HG02623 (cell line): ENCODE results near the gene PEPD.
A peak's percentile ranks its signal among the peaks of the same experiment; 100 is the strongest.
"Not testable (repeated sequence)": the region's sequence is repeated elsewhere in the genome, so short reads cannot be mapped to it uniquely, and the experiment has no call there.

Experiments
- ATAC-seq: cut with Tn5 transposase; IDR thresholded peaks from one replicate; pipeline ENCODE4 v1.9.1; 2021; ENCODE audit warnings: moderate library complexity; ENCODE audit not compliant: unreplicated experiment

Gene PEPD

DNA sequence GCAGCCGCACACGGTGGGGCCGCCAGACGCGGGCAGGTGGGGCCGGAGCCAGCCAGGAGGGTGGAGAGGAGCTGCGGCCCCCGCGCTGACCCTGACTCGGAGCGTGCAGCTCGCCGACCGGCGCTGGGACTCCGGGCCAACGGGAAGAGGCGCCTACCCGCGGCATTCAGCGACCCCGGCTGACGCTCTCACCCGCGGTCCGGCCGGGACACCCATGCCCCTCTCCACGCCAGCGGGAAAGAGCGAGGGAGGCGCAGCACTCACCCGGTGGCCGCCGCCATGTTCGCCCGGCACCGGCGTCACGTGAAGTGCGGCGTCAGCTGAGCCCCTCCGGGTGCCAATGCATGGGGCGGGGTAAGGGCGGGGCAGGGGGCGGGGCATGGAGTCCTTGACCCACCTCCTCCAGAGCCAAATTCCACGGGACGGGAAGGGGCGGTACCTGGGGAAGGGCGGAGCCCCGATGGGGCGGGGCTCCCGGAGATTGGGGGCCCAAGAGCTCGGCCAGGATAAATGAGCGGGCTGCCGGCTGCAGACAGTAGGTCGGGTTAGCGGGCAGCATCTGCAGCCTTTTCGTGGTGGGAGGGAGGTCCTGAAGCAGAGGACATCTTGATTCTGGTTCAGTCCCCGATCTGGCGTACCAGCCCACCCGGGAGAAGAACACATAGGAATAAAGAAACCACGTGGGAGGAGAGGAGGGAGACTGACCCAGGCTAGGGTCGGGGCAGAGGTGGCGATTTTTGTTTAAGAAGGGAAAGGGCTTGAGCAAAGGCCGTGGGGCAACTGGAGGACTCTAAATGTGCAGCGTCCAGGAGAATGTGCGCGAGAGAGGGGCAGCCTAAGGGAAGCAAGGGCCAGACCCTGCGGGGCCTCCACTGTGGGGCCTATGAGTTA is at the start of gene PEPD:
Gene PEPD (minus strand): TSS at position 312 of the 891 bp plus-strand sequence. CDS start 31 bp downstream, at position 281.
- peak; percentile 90 for ATAC-seq

DNA sequence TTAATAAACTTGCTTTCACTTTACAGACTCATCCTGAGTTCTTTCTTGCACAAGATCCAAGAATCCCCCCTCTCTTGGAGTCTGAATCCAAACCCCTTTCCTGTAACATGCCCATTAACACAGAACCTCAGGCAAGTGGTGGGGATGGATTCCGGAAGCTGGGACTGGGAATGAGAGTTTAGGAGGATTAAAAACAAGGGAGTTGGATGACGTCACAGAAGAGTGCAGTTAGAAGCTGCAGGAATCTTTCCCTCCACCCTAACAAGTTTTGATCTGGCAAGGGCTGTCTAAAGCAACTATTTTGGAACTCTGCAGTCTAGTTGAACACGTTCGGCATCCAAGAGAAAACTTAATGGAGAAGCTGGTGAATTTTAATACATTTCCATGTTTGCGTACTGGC is 48.2 kb upstream of the PEPD start:
- no peak for ATAC-seq

DNA sequence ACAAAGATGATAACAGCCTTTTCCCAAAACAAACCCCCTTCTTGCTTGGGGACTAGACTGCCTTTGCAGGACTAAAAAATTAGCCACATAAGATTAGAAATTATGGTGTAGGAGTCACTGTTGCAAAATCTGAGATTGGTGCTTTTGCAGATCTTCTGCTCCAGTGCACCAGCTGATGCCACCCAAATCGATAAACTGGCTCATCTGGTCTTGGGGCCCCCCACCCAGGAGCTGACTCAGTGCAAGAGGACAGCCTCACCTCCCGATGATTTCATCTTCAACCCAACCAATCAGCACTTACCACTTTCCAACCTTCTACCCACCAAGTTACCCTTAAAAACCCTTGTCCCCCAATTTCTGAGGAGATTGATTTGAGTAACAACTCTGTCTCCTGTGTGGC is 47.1 kb upstream of the PEPD start:
- no peak for ATAC-seq

DNA sequence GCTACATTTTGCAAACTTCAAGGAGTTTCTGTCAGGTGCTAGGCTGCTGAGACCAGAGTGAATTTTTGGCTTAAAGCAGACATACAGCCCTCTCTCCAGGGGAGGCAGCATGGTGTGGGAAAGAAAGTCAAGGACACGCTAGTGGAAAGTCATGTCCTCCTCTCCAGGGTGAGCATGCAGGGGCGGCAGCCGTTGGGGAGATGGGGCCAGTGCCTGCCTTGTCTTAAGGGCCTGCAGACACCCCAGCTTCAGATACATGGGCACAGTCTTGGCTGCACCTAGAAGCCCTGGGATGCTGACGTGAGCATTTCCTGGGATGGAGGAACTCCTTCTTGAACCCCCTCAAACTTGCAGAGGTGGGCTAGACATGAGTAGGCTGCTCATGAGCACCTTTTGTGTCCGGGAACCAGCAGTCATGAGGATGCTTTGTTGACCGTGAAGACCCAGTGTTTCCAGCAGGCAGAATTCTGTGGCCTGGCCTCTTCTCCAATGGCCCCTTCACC is 43.3 kb upstream of the PEPD start:
- ATAC-seq: no peak

GRCh38 chr19:33562636-33563035 is 41.0 kb upstream of the PEPD start:
- ATAC-seq: no peak

- not testable (repeated sequence) for ATAC-seq
These were observed 40.1 kb upstream of the PEPD start for GRCh38 chr19:33561666-33562065.

DNA sequence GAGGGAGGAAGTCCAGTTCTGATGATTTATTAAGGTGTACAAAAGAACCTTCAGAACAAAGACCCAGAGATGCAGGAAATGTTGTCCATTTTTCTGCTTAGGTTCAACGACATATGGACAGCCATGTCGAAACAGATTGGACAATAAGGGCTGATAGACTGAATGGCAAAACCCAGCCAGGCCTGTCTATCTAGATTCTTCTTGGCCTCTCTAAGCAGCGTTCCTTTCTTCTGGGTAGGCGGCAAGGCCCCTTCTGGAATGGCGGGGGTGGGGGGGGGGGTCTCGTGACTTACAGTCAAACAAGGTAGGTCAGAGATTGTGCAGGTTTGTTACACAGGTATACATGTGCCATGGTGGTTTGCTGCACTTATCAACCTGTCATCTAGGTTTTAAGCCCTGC is 39.7 kb upstream of the PEPD start:
- ATAC-seq: no peak

- ATAC-seq: no peak
These were observed 38.4 kb upstream of the PEPD start for GRCh38 chr19:33559996-33560395.

GRCh38 chr19:33558856-33559255 is 37.3 kb upstream of the PEPD start:
- no peak for ATAC-seq

- no peak for ATAC-seq
These were observed 36.6 kb upstream of the PEPD start for GRCh38 chr19:33558151-33558550.

DNA sequence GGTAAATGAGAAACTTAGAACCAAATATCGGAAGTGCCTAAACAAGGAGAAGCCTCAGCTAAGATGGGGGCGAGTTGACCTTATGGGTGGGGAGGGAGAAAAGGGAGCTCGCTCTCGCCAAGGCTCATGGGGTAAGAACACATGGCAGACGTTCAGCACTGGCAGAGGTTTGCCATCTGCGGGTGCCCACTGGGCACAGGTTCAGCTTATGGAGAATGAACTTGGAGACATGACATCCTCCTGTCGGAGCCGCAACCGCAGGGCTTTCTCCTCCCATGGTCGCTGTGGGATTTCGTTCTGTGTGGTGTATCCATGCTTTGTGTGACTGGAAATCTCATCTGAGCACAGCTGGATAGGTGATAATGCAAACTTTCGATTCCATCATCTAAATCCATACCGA is 36.1 kb upstream of the PEPD start:
- ATAC-seq: no peak

GRCh38 chr19:33557196-33557595 is 35.6 kb upstream of the PEPD start:
- ATAC-seq: no peak

DNA sequence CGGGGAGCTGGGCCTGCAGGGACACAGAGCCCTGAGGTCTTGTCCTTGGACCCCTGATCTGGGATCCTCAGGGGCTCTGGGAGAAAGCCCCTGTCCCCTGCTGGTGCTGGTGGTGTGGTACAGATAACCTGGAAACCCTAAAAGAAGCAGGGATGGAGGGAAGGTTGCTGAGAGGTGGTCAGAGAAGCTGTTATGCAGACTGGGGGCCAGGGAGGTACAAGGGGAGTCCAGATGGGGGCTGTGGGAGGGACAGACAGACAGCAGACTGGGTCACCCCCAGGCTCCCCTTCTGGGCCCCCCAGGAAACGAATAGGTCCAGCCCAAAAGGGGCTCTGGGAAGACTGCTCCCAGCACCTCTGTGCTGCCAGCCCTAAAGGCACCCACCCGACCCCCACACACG is 34.7 kb upstream of the PEPD start:
- no peak for ATAC-seq

GRCh38 chr19:33555726-33556125 is 34.1 kb upstream of the PEPD start:
- ATAC-seq: not testable (repeated sequence)

DNA sequence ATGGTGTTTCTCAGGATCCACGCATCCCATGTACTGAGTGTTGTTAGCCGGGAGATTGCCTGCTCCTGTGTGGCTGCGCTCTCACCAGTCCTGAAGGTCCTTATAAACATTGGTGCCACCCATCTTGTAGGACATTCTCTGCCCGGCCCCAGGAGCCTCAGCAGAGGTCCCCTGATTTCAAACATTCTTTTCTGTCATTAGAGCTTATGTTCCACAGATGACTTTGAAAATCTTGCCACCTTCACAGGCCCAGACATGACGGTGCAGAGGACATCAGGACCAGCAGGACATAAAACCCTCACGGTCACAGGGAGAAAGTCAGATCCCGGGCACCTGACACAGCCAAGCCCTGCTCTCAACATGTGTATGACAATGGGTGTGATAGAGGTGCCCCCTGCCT is 33.2 kb upstream of the PEPD start:
- ATAC-seq: no peak

DNA sequence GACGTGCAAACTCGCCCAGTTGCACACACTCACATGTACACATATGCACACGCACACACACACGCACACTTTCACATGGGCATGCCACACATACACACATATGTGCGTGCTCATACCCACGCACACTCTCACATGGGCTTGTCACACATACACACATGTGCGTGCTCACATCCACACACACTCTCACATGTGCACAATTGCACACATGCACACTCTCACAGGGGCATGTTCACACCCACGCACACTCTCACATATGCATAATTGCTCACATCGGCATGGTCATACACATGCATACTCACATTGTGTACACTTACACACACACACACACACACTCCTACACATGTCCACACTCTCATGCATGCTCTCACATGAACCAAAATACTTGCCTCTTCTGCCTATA is 32.8 kb upstream of the PEPD start:
- no peak for ATAC-seq

DNA sequence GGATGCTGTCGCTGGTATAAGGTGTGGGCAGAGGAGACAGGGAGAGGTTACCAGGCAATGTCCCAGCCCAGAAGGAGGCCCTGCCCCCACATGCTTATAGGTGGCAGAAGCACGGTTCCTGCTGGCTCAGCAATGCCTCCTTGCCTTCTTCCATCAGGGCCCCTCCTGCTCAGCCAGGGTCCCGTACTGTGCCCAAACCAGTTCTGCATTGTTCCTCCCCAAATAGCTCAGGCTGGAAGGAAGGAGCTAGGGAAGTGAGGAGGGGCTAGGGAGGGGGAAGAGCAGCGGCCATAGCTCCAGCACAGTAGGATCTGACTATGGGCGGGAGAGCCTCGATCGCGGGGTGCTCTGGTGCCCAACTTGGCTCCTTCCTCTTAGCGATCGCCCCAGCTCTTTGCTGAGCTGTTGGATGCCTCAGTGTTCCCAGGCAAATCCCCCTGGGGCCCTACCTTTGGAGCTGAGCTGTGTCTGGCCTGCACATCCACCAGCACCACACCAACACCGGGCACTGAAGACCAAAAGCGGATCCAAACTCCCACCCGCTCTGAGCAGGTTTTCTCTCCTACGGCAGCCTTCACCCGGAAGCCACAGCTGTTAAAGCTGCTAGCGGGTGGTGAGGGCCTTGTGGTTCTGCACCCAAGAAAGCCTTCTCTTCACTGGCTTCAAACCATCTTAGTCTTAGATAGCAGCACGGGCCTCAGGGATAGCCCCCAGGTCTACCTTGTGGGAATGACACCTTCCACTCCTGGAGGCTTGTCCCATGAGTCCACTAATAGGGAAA is 32.1 kb upstream of the PEPD start:
- ATAC-seq: no peak

DNA sequence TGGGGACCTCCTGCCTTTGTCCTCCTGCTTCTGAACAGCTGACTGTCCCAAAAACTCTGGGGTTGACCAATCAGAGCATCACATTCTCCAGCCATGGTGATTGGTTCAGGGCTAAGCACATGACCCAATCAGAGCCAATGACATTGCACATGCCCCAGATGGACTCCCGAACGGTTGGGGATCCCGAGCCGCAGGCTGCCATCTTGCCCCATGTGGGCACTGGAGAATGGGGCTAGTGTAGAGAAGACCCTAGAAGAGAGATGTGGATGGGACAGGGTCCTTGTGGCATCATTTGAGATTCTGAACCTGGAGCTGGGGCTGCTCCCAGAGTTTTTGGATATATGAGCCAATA is 31.3 kb upstream of the PEPD start:
- ATAC-seq: no peak

- ATAC-seq: no peak
These were observed 30.8 kb upstream of the PEPD start for GRCh38 chr19:33552191-33552927.

DNA sequence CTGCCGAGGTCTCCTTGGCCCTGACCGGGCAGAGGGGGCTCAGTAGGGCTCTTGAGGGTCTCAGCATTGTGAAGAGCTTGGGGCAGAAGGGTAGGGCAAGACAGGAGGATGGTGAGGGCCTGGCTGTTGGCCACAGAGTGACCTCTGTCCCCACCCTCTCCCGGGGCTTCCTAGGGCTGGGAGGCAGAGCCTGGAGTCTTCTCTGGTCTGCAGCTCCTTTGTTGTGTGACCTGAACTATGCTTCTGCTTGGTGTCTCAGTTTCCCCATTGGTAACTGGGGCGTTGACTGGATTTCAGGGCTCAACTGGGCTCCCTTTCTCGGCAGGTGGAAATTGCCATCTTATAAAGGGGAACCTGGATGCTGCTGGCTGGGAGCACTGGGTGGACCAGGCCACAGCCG is 30.1 kb upstream of the PEPD start:
- ATAC-seq: no peak

GRCh38 chr19:33550768-33551167 is 29.2 kb upstream of the PEPD start:
- no peak for ATAC-seq
